ENCODE data around the gene GAREM1. TPM values are rescaled to one million over a fixed set of nuclear protein-coding genes. Genes with fewer than 3 reads are reported as not detected.

The GAREM1 gene
- total and polyA plus RNA-seq, 2 experiments from 2014 or later, result 6.9 to 7.1 TPM

DNA sequence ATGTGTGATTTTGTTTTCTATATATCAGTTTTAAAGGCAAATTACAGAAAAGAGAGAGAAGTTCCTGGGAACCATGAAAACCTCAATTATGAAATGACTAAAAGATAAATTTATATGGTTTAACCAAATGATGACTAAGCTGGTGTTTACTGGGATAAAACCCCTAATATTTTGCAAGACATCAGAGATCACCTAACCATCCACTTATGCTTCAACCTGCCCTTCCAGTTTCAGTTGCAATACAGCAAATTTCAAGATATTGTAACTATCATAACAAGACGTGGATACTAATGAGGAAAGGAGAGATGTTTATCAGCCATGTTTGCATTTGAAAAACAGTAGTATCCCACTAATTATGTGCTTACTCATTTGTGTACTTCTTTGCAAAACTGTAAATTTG lies 108.2 kb downstream of the GAREM1 start:
- H3K9me3 ChIP-seq (ENCODE audit: low read depth), result no peaks in the 10 kb centered on the region
- no peak overlapping the region for H2AFZ ChIP-seq
- no peak for DNase-seq (ENCODE audit: low spot score)
- TF ChIP-seq, protein P1, sequence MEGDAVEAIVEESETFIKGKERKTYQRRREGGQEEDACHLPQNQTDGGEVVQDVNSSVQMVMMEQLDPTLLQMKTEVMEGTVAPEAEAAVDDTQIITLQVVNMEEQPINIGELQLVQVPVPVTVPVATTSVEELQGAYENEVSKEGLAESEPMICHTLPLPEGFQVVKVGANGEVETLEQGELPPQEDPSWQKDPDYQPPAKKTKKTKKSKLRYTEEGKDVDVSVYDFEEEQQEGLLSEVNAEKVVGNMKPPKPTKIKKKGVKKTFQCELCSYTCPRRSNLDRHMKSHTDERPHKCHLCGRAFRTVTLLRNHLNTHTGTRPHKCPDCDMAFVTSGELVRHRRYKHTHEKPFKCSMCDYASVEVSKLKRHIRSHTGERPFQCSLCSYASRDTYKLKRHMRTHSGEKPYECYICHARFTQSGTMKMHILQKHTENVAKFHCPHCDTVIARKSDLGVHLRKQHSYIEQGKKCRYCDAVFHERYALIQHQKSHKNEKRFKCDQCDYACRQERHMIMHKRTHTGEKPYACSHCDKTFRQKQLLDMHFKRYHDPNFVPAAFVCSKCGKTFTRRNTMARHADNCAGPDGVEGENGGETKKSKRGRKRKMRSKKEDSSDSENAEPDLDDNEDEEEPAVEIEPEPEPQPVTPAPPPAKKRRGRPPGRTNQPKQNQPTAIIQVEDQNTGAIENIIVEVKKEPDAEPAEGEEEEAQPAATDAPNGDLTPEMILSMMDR (IDR thresholded peaks at IDR 0.05; ENCODE audit: poor library complexity), result no peak
- TF ChIP-seq EZH2 (IDR thresholded peaks at IDR 0.05; ENCODE audit: borderline replicate concordance), result no peak
- no peak for TF ChIP-seq EZH2phosphoT487 (IDR thresholded peaks at IDR 0.05; ENCODE audit: low read depth, severe bottlenecking, unreplicated experiment)
- H4K20me1 ChIP-seq (ENCODE audit: insufficient read depth, poor library complexity, severe bottlenecking), result no peaks in the 10 kb centered on the region
- H3K36me3 ChIP-seq (replicated peaks; ENCODE audit: insufficient read depth, low read depth), result no peaks in the 10 kb centered on the region
- 74% methylated on average over 1 of the region's 1 CpG for WGBS (ENCODE audit: low lambda C conversion rate, missing lambda C conversion rate)
- H3K9me2 ChIP-seq (replicated peaks; ENCODE audit: insufficient read depth), result no peaks in the 10 kb centered on the region
- no peak overlapping the region for H3K4me3 ChIP-seq
- peaks cover 10% of the 10 kb centered on the region for H3K4me1 ChIP-seq (ENCODE audit: insufficient read depth)
- H3K27ac ChIP-seq, result no peak overlapping the region
- H3K27me3 ChIP-seq, result no peaks in the 10 kb centered on the region
- no peak overlapping the region for H3K4me2 ChIP-seq
- H3K79me2 ChIP-seq, result peaks cover 3% of the 10 kb centered on the region

DNA sequence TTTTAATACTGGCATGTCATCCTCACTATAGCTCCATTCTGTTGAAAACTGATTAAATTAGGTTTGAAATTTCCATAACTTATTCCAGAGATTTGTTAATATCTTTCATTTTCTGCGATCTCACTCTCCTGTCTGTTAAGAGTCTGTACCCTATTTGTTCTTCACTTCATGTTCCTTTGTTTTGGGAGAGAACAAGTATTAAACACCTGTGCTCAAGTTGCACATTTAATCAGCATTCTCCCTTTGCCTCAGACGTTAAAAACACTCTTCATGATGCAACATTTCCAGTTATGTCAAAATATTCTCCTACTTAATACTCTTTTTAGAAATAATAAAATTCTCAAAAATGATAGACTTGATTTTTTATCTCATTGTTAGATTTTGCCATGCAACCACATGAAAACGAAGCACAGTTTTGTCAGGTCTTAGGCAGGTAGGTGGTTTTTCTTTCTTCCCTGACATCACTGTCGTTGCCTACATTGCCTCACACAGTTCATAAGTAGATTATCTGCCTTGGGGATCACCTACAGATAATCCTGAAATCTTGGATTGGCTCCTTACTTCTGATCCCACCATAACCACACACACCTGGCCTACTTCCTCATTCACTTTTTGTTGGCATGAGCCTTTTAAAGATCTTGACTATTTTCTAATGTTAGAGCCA lies 109.9 kb downstream of the GAREM1 start:
- H3K4me1 ChIP-seq (ENCODE audit: insufficient read depth), result peaks cover under 1% of the 10 kb centered on the region
- DNase-seq (ENCODE audit: low spot score), result no peak
- H3K79me2 ChIP-seq, result peaks cover 3% of the 10 kb centered on the region
- WGBS (ENCODE audit: low lambda C conversion rate, missing lambda C conversion rate), result 88% methylated on average over 4 of the region's 4 CpGs
- no peak overlapping the region for H3K27ac ChIP-seq
- H3K4me3 ChIP-seq, result no peak overlapping the region
- H3K9me2 ChIP-seq (replicated peaks; ENCODE audit: insufficient read depth), result no peaks in the 10 kb centered on the region
- no peaks in the 10 kb centered on the region for H4K20me1 ChIP-seq (ENCODE audit: insufficient read depth, poor library complexity, severe bottlenecking)
- no peak overlapping the region for H2AFZ ChIP-seq
- TF ChIP-seq EZH2phosphoT487 (IDR thresholded peaks at IDR 0.05; ENCODE audit: low read depth, severe bottlenecking, unreplicated experiment), result no peak
- TF ChIP-seq, protein P1 (IDR thresholded peaks at IDR 0.05; ENCODE audit: poor library complexity), result no peak
- no peak for TF ChIP-seq EZH2 (IDR thresholded peaks at IDR 0.05; ENCODE audit: borderline replicate concordance)
- no peak overlapping the region for H3K4me2 ChIP-seq
- no peaks in the 10 kb centered on the region for H3K9me3 ChIP-seq (ENCODE audit: low read depth)
- no peaks in the 10 kb centered on the region for H3K27me3 ChIP-seq
- H3K36me3 ChIP-seq (replicated peaks; ENCODE audit: insufficient read depth, low read depth), result no peaks in the 10 kb centered on the region

DNA sequence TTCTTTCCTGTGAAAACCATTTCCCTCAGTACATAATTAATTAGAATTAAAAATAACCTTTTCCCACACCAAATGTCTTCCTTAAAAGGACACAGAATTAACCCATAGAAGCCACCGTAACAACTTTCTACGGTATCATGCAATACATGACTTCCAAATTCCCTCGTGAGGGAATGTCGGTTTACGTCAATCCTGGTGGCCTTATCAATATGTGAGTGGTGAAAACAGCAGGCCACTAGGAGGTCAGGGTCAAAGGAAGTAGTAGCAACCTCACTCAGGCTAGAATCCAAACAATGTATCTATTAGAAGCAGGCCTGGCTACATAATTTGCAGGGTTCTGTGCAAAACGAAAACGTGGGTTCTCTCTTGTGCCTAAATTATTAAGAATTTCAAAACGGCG lies 112.2 kb downstream of the GAREM1 start:
- Histone ChIP-seq H3K4me3 (no peak overlapping the region), H4K20me1 (ENCODE audit: insufficient read depth, poor library complexity, severe bottlenecking) (no peaks in the 10 kb centered on the region), H3K79me2 (peaks cover 2% of the 10 kb centered on the region), H2AFZ (no peak overlapping the region), H3K36me3 (replicated peaks; ENCODE audit: insufficient read depth, low read depth) (no peaks in the 10 kb centered on the region), H3K4me2 (no peak overlapping the region), H3K27ac (no peak overlapping the region), H3K9me3 (ENCODE audit: low read depth) (no peaks in the 10 kb centered on the region), H3K9me2 (replicated peaks; ENCODE audit: insufficient read depth) (no peaks in the 10 kb centered on the region), H3K27me3 (no peaks in the 10 kb centered on the region), H3K4me1 (ENCODE audit: insufficient read depth) (peaks cover 2% of the 10 kb centered on the region)
- no peak for TF ChIP-seq EZH2 (IDR thresholded peaks at IDR 0.05; ENCODE audit: borderline replicate concordance)
- TF ChIP-seq, protein P1 (IDR thresholded peaks at IDR 0.05; ENCODE audit: poor library complexity), result no peak
- TF ChIP-seq EZH2phosphoT487 (IDR thresholded peaks at IDR 0.05; ENCODE audit: low read depth, severe bottlenecking, unreplicated experiment), result no peak
- DNase-seq (ENCODE audit: low spot score), result no peak
- WGBS (ENCODE audit: low lambda C conversion rate, missing lambda C conversion rate), result 90% methylated on average over 9 of the region's 9 CpGs
